SW480 (cell line): Measurements from ENCODE around the gene SMAD5.

ENCODE experiments used
- DNase-seq: peaks from one replicate; pipeline ENCODE4 v3.0.0-alpha.2; 2016; ENCODE audit warnings: low spot score

Gene SMAD5

DNA sequence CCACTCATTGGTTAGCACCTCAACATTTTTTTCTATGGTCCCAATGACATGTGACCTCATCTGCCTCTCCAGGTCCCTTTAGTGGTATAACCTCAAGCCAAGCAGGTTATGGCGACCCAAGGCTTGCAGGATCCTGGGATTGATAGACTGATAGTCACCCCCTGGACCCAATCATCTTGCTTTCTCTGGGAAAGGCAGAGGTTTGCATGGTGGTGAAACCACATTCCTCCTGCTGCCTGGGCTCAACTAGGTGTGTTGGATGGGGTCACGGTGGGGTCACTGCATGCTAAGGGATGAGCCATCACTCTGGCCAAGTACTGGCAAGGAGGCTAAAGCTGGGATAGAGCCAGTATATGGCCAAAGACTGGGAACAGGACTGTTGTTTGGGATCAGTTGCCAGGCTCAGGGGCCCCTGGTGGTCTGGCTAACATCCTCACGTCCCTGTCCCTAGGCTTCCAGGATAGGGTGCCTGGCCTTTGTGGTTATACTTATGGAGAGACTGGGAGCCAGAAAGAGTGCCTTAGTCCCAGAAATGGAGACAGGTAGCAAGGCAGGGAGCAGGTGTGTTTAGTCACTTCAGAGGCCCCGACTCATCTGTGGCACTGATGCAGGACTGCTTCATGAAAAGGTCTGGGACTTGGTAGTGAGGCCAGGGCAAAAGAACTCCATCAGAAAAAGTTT lies 65.0 kb downstream of the SMAD5 start:
- DNase-seq: no peak

DNA sequence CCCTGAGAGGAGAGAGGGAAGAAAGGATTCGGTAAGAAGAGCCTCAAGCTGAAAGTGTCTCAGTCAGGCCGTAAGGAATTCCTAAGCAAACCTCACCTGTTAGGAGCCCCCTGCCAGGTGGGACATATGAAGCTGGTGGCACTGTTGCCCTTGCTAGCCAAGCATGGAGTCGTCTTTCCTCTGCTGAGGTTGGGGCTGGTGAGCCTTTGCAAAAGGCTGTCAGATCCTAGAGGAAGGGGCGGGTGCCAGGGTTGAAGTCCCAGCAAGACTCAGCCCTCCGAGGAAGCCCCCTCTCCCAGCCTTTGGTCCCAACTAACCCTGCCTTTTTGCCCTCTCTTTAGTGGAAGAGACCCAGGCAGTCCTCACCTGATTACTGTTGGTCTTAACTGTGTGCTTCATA lies 65.8 kb downstream of the SMAD5 start:
- no peak for DNase-seq

DNA sequence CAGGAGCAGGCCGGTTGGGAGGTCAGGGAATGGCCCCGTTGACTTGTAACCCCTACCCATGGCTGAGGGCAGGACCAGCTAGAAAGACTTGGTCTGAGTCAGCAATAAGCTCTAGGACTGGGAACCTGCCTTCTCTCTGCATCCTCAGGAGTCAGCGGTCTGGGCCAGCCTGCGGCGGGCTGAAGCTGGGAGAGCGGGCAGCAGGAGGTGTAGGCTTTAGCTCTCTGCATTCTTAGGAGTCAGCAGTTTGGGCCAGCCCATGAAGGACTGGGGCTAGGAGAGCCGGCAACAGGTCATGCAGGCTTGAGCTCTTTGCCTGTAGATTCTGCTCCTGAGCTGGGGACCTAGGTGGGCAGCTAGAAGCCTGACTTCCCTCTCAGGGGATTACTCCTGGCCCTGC lies 66.8 kb downstream of the SMAD5 start:
- DNase-seq: no peak

DNA sequence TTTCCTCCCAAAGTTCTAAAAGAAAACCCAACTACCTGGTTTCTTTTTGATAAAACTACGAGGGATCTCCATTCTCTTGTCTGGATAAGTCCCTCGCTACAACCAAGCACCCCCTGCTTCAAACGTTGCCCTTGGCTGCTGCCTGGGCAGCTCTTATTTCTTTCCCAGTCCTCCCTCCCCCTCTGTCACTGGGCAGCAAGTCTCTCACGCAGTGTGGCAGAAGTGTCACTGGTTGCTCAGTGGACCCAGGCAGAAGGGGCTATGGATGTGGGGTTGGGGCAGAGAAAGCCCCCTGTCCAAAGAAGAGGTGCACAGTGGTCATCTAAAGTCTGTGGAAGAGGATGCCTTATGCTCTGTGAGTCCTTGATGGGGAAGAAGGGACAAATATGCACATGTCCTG lies 67.5 kb downstream of the SMAD5 start:
- DNase-seq: no peak

DNA sequence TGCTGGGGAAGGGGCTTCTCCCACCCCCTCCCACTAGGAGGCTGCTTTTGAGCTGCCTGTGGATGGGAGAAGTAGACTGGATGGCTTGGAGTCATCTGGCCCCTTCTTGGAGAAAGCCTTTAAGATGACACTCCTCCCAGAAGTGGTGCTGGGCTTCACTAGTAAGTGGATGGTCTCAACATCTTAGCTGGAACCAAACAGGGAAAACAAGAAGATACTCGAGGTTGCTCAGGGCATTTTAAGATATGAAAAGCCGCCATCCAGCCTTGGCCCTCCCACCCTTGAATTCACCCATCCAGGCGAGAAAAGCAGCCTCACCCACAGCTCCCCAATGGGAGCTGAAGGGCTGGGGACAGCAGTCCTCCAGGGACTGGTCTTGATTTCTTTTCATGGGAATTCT lies 68.1 kb downstream of the SMAD5 start:
- DNase-seq: no peak

DNA sequence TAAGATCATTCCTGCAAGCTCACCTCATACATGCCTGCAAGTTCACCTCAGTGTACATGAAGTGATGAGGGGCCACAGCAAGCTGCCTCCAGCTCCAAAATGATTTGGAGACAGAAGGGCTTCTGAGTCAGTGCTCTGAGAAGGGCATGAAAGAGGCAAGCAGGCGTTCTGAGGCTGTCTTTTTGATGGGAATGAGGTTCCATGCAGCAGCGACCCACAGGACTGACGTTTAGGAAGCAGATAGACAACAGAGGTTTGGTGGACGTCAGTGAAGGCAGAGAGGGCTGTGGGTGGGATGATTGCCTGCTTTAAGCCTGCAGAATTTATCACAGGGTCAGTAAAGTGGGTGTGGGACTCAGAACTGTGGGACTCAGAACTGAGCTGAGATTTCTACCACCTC lies 69.2 kb downstream of the SMAD5 start:
- no peak for DNase-seq

DNA sequence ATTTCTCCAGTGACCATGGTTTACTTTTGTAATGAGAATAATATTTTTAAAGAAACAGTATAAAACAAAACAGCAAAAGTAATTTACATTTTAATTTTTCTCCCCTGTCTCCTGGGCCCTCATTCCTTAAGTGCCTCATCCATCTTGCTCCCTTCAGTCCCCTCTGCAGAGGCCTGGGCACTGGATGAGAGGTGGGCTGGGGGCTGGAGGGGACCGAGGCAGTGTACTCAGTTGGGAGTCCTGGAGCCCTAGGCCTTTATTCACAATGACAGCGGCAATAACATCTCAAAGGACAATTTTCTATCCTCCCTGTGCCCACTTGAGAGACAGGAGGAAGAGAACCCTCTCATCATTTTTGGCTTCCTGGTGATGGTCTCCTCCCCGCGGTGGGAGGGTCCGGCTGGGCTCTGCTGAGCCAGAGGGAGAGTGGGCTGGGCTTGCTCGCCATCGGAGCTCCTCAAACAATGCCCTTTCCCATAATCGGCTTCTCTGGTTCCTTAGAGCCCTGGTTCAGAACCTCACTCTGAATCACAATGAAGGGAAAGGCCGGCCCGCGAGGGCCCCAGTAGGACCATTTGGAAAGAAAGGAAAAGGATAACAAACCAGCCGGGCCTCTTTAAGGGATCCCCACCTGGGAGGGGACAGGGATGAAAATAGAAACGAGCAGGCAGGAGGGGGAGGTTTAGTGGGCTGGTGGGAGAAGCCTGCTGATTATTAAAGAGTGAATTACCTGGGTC lies 70.0 kb downstream of the SMAD5 start:
- DNase-seq: no peak

DNA sequence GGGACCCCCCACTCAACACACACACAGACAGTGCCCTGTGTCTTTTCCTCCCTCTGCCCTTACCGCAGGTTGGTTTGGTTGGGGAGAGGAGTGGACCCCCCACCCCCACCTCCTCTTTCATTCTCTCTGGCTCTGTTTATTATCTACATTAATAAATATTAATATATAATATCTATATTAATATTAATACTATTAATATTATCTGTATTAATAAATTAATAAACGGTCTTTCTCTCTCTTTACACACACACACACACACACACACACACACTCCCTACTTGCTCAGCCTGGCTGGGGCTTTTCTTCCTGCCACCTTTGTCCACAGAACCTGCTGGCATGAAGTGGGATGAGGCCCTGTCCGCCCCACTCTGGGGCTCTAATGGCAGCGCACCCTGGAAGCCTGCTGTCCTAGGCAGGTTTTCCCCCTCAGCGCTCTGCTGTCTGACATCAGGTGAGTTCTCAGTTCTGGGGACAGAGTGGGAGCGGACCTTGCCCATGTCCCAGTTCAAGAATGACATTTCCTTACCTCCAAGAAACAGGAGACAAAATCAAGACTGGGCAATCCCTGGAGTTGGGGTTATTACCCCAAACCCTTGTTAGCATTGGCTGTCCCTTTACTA lies 70.8 kb downstream of the SMAD5 start:
- DNase-seq: no peak

DNA sequence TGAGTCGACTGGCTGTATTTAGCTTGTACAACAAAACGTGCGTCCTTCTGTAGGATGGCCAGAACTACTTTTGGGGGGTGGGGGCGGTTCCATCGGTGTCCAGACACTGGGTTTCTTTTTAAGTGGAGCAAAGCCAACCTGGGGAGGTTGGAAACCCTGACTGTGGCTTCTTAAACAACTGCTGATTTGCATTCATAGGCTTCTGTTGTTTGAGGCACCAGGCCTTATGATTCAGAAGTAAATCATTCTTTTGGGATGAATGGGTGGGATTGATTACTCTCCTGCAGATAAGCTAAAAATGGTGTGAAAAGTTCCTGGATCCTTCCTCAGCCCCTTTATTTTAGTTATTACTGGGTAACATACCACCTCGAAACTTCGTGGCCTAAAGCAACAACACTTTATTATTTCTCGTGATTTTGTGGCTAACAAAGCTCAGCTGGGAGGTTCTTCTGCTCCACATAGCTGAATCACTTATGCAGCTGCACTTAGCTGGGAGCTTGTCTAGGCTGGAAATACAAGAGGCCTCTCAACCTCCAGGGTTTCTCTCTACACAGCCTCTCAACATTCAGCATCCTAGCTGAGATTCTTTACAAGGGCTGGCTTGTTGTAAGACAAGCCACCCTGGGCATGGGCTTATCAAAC lies 72.5 kb downstream of the SMAD5 start:
- DNase-seq: no peak

DNA sequence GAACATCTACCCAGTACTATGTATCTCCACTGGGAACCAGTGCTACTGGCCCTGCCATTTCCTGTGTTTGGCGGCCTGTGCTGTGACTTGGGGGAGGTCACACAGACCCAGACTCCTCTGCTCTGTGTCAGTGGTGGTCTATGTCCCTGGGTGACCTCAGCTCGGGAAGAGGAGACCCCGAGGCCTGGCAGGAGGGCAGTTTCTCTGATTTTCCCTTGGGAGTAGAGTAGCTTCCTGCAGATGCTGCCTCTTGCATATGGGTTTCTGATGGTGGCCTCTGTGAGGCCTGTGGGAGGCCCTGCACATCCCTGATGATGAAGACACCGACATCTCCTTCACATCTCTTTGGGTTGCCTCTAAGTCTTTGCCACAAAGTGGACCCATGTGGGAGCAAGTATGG lies 73.3 kb downstream of the SMAD5 start:
- DNase-seq: no peak

DNA sequence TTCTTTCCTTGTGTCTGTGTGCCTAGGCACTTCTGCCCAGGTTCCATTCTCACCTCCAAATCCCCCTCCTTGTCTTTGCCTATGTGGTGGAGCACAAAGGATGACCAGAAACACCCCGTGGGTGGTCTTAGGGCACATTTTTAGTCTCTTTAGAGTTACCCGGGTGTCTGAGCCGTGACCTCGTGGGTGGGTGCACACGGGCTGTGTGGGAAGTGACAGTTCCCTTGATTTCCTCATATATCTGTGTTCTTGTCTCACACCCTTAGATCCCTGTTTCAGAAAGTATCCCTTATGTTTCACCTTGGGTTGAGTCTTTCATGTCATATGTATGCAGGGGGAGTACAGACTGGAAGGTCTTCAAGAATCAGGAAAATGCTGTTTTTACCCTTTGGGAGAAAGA lies 73.7 kb downstream of the SMAD5 start:
- DNase-seq: no peak

DNA sequence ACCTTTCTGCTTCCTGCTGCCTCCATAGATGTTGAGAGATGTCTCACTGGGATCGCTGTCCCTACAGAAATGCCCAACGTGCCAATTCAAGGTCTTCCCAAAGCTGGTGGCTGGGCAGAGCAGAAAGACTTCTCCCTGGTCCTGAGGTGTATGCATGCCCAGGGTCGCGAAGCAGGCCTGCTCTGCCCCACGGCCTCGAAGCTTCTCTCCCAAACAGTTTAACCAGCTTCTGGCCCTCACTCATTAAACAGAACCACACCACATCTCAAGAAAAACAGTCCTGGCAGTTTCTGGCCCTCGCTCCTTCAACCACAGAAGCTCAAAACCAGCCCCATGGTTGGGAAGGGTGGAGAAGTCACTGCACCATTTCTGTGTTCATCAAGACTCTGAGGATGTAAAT lies 75.0 kb downstream of the SMAD5 start:
- DNase-seq: no peak

DNA sequence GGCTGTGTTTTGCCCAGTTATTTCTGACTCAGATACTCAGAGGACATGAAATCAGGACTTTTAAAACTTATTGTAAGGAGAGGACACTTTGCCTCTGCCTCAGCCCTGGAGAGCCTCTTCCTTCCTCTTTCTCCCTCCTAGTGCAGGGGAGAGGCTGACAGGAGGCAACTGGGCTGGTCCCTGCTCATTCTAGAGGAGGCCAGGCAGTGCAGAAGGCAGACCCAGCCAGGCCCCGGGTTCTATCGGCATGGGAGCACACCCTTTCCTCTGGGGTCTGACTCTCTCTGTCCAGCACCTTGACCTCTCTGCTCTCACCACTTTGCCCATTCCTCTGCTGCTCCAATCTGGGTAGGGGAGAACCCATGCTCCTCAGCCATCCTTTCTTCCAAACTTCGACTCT lies 76.3 kb downstream of the SMAD5 start:
- no peak for DNase-seq

DNA sequence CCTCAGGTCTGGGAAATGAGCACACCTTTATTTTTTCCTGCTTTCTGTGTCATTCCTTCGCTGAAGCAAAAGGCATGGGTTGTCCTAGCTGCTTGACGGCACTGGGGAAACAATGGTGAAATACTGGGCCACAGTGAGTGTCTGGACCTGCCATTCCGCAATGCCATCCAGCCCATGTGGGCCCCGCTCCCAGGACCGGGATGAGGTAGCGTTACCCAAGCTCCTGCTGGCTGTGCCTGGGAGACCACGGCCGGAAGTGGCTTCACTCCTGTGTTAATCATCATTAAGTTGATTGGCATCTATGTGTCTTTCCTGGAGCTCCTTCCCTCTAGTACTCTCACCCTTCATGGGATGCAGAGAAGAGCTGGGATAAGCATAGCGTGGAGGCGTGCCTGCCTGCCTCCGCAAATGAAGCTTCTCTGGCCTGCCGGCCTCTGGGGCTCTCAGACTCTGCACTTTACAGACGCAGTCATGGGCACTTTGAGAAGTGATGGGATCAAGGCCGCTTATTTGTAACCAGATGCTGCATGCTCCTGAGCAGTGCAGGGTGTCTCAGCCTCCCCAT lies 76.8 kb downstream of the SMAD5 start:
- DNase-seq: no peak

DNA sequence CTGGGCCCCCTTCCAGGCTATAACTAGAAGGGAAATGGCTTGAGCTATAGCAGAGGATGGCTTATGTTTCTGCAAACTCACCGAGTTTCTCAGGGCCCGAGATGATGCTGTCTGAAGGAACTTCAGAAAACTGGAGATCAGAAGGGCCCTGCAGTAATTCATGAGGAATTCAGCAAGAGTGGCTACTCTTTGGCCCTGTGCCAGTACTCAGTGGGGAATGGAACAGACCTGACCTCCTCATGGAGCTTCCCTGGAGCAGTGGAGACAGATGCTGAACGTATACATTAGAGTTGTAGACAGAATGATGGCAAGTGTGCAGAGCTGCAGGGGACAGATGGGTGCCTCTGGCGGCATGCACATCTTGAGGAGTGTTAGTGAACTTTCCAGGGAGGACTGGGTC lies 77.6 kb downstream of the SMAD5 start:
- DNase-seq: no peak

DNA sequence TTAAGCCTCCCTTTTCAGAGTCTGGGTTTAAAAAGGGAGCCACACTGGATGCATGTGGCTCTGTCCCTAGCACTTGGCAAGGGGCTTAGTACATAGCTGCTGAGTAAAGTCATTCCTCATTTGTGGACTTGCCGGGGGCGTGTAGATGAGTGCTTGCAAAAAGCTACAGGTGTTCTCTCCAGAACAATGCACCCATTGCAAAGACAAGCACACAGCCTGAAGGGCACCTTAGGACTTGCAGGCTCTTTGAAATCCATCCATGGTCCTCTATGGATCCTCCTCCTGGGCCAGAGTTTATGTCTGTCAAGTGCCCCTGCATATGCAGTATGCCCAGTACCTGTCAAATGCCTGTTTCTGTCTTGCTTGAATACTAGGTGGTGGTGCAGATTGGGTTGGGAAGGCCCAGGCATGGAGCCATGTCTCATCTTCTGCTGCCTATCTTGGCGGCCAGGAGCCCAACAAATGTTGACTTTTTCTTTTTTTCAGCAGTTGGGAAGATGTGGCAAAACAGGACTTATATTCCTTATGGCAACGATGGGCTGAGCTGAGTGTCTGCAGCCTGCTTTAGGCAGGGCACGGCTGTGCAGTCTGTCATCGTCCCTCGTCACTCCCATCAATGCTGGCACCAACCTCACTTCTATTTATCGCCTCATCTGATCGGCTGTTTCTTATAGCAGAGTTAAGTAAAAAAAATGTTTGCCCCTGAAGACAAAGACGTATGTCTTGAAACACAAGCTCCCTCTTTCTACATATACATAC lies 78.8 kb downstream of the SMAD5 start:
- DNase-seq: no peak

DNA sequence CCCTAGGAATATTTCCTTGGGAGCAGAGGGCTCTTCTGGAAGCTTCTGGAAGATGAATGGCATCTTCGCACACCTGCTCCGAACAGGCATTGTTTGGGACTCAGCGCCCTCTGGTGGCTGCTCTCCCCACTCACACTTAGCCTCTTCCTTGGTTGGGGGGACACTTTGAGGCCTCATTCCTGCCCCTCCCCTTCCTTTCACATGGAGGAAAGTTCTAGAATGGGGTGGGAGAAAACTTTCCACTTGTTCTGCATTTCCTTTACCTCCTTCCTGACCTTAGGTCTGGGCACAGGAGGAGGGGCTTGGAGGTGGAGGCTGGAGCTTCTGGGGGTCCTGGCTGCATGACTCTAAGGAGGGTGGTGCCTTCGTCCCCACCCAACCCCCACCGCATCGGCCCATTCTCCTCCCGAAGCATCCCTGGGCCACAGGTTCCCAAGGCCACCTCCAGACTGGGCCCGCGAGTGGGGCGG lies 79.6 kb downstream of the SMAD5 start:
- peak; percentile 50 for DNase-seq

DNA sequence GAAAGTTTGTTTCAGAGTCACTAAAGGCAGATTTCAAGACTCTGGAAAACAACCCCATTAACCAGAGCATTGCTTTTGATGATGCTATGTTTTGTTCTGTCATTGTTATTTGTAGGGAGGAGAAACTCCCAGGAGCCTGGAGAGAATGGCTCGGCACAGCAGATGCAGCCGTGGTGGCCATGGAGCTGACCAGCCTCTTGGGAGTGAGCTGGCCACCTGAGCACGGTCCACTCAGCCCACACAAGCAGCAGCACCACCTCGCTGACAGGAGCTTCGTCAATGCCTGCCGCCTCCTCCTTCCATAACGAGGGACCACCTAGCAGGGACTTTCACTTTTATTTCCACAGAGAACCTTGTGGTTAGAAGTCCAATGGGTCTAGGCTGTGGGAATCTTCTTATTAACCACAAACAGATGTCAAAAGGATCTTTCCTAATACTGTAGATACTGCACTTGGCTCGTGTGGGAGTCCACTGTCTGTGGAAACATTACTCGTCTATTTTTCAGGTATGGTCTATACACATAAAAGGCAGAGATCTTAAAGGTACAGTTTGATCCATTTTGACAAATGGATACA lies 81.4 kb downstream of the SMAD5 start:
- DNase-seq: no peak

DNA sequence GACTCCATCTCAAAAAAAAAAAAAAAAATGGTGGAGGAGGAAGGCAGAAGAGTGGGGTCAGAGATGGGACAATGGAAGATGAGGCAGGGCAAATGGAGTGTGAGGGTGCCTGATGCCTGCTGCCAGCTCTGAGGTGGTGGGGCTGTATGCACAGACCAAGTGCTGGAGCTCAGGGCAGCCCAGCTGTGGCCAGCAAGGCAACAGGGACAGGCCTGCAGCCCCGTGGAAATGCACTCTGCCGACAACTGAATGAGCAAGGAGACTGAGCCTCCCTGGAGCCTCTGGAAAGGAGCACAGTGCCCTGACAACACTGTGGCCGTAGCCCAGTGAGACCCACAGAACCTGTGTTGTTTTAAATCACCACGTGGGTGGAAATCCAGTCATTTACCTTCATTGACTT lies 83.2 kb downstream of the SMAD5 start:
- DNase-seq: no peak

DNA sequence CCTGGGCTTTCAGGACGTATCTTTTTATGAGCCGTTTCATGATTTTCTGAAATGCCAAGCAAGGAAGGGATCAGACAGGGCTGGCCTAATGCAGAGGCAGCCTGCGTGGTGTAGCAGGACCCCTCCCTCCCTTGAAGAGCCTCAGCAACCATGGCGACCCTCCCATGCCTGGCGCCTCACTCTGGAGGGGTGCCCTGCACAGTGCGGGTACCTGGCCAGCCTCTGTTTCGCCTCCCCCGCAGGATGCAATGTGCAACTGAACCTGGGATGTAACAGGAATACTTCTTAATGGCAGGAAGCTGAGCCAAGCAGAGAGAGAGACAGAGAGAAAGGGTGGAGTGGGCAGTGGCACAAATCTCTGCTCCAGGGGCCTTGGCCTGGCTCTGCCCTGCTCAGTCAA lies 83.6 kb downstream of the SMAD5 start:
- no peak for DNase-seq

DNA sequence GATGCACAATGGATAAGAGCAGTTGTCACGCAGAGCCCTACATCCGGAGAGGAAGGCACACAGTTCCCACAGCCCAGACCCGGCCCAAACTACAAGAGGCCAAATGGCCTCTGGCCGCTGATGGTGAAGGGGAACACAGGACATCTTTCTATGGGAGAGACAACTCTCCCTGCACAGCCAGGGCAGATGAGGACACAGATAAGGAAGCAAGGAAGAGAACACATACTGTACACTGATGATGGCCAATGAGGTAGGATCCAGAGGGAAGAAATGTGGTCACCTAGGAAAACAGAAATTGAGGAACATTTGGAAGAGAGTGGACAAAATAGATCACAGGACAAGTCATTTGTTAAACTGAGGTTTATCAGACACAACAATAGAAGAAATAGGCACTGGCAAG lies 88.7 kb downstream of the SMAD5 start:
- DNase-seq: no peak
